ENCODE measurements around the gene SESN2.

DNA sequence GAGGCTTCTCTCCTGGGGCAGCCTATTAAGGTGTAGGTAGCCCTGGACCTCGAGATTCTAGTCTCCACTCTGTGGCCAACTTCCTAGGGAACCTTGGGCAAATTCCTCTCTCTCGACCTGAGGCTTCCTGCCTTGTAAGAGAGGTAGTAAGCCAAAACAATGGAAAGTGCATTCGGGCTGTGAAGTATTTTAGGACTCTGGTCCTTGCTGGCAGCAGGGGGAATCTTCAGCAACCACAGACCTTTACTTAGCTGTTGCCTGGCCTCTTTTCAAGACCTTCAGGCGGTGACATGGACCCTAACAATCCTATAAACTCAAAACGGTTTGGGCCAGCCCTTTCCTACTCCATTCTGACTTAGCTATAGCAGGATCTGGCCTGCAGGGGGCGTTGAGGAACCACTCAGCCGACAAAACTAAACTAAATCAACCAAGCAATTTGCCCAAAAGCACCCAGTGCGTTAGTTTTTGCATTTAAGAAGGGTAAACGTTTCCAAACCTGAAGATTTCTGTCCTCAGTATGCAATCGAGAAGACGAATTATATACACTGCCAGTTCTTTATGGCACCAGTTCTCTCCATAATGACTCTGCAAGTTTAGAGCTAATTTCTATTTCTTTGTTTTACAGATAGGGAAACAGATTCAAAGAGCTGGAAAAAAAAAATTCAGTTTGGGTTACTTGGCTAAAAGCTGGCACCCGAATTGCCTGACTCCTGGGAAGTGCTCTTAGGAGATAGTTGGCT, 10.9 kb upstream of the SESN2 start:
- peak; percentile 94 to 96 (median 96) for TF ChIP-seq CTCF (IDR thresholded peaks at IDR 0.05)
- peak in 1 of 2 donors; percentile 57 for TF ChIP-seq POLR2AphosphoS5 (IDR thresholded peaks at IDR 0.05)
- no peak for TF ChIP-seq POLR2A (IDR thresholded peaks at IDR 0.05; ENCODE audit: low read depth)
- no peak for TF ChIP-seq EP300 (IDR thresholded peaks at IDR 0.05)

Data from esophagus muscularis mucosa (tissue), 4 donors.